H1 (cell line): Measurements from ENCODE around the gene PAX5. TPM values are rescaled to one million over a fixed set of nuclear protein-coding genes. Genes with fewer than 3 reads are reported as not detected.

Source experiments
- CTCF ChIA-PET: fragments of 300-600 bp; sonication (Branson Sonifier 250); formaldehyde crosslinking; loops from one replicate; lab custom pipeline; 2021; ENCODE audit not compliant: partially characterized antibody; lab: Charles Lee
- POLR2A ChIA-PET: fragments of 300-600 bp; sonication (Branson Sonifier 250); formaldehyde crosslinking; loops from one replicate; lab custom pipeline; 2021; ENCODE audit warnings: inconsistent platforms; ENCODE audit not compliant: partially characterized antibody; lab: Charles Lee
- DNase-seq, 2 experiments: peaks; one replicate each; pipeline versions ENCODE4 v3.0.0 to v3.0.0-alpha.2; 2010 to 2022; ENCODE audit warnings: low spot score in 2 of 2, low read depth in 1 of 2, mixed read lengths in 1 of 2
- FAIRE-seq: peaks from 2 replicates; lab custom pipeline; 2011; peaks lifted over from hg19 to GRCh38; lab: Jason Lieb, UNC
- H2AFZ ChIP-seq: 2 replicates; pipeline ENCODE4 v1.8.1; 2012; ENCODE audit warnings: low read length, inconsistent platforms
- H2AK5ac ChIP-seq: 2 replicates; pipeline ENCODE4 v1.6.1; 2013; ENCODE audit warnings: low read depth, low read length
- H2BK120ac ChIP-seq: replicated peaks from 2 replicates; pipeline ENCODE3; 2013; ENCODE audit warnings: low read depth, low read length, inconsistent platforms
- H2BK12ac ChIP-seq: 2 replicates; pipeline ENCODE4 v1.6.1; 2013; ENCODE audit warnings: low read depth, low read length
- H2BK15ac ChIP-seq: 2 replicates; pipeline ENCODE4 v1.6.1; 2013; ENCODE audit warnings: low read length
- H2BK20ac ChIP-seq: 2 replicates; pipeline ENCODE4 v1.6.1; 2013; ENCODE audit warnings: low read length
- H2BK5ac ChIP-seq: 2 replicates; pipeline ENCODE4 v1.6.1; 2013; ENCODE audit warnings: low read depth, low read length
- H3K14ac ChIP-seq: 2 replicates; pipeline ENCODE4 v1.6.1; 2013; ENCODE audit warnings: inconsistent platforms; ENCODE audit not compliant: insufficient read length
- H3K18ac ChIP-seq: 2 replicates; pipeline ENCODE4 v1.6.1; 2013; ENCODE audit warnings: low read length; ENCODE audit errors: extremely low read depth
- H3K23ac ChIP-seq: 2 replicates; pipeline ENCODE4 v1.6.1; 2013; ENCODE audit warnings: inconsistent platforms; ENCODE audit not compliant: insufficient read length
- H3K23me2 ChIP-seq: 2 replicates; pipeline ENCODE4 v1.6.1; 2013; ENCODE audit warnings: low read depth, low read length
- H3K27ac ChIP-seq: 2 replicates; pipeline ENCODE4 v1.6.1; 2011; ENCODE audit warnings: low read depth, low read length, inconsistent platforms
- H3K27me3 ChIP-seq, 4 experiments: replicated peaks in 1 of 4; 1 replicate in 1 of 4; 2 replicates in 3 of 4; pipeline versions ENCODE4 v1.6.1 to v1.8.1; 2011 to 2013; ENCODE audit warnings: low read length in 3 of 4, mild to moderate bottlenecking in 3 of 4, inconsistent platforms in 2 of 4, mixed read lengths in 2 of 4, moderate library complexity in 1 of 4; ENCODE audit not compliant: control insufficient read depth in 3 of 4, insufficient read depth in 3 of 4; ENCODE audit errors: extremely low read depth in 1 of 4
- H3K36me3 ChIP-seq, 4 experiments: 2 replicates each; pipeline versions ENCODE4 v1.6.1 to v1.8.1; 2011 to 2013; ENCODE audit warnings: mild to moderate bottlenecking in 4 of 4, low read length in 3 of 4, moderate library complexity in 2 of 4, control low read depth in 1 of 4, inconsistent platforms in 1 of 4; ENCODE audit not compliant: insufficient read depth in 4 of 4, control insufficient read depth in 2 of 4
- H3K4ac ChIP-seq: replicated peaks from 2 replicates; pipeline ENCODE3; 2013; ENCODE audit warnings: low read length, low read depth, mixed read lengths, inconsistent platforms; ENCODE audit not compliant: insufficient read length
- H3K4me1 ChIP-seq, 4 experiments: replicated peaks in 1 of 4; 1 replicate in 1 of 4; 2 replicates in 3 of 4; pipeline versions ENCODE4 v1.6.1 to v1.8.1; 2011 to 2013; ENCODE audit warnings: low read length in 3 of 4, inconsistent platforms in 2 of 4, mixed read lengths in 1 of 4; ENCODE audit not compliant: insufficient read depth in 4 of 4, control insufficient read depth in 3 of 4
- H3K4me2 ChIP-seq, 2 experiments: 2 replicates each; pipeline versions ENCODE4 v1.6.1 to v1.8.1; 2011 to 2013; ENCODE audit warnings: low read depth in 2 of 2, low read length in 2 of 2, control low read depth in 1 of 2, inconsistent platforms in 1 of 2, mild to moderate bottlenecking in 1 of 2; ENCODE audit not compliant: insufficient read depth in 1 of 2
- H3K4me3 ChIP-seq, 4 experiments: fragments of 200-600, 300-600 bp in 1 of 4; sonication (generic), shearing (Covaris generic), sonication (Bioruptor Twin) in 1 of 4; 2 replicates each; pipeline versions ENCODE4 v1.5.1 to v1.8.1; 2011 to 2016; ENCODE audit warnings: low read length in 4 of 4, low read depth in 3 of 4, control low read depth in 2 of 4, inconsistent platforms in 2 of 4, mild to moderate bottlenecking in 2 of 4, mixed read lengths in 1 of 4, moderate library complexity in 1 of 4; ENCODE audit not compliant: insufficient read depth in 2 of 4; ENCODE audit errors: extremely low read depth in 1 of 4
- H3K56ac ChIP-seq: replicated peaks from 2 replicates; pipeline ENCODE3; 2013; ENCODE audit warnings: low read depth, mild to moderate bottlenecking, mixed read lengths, low read length, inconsistent platforms; ENCODE audit not compliant: insufficient read length
- H3K79me1 ChIP-seq: 2 replicates; pipeline ENCODE4 v1.6.1; 2013; ENCODE audit warnings: low read depth, low read length, control low read depth
- H3K79me2 ChIP-seq, 2 experiments: 2 replicates each; pipeline versions ENCODE4 v1.6.1 to v1.8.1; 2012 to 2013; ENCODE audit warnings: low read length in 2 of 2, mild to moderate bottlenecking in 2 of 2, inconsistent platforms in 1 of 2; ENCODE audit not compliant: insufficient read depth in 2 of 2, control insufficient read depth in 1 of 2
- H3K9ac ChIP-seq, 4 experiments: replicated peaks in 1 of 4; 1 replicate in 1 of 4; 2 replicates in 3 of 4; pipeline versions ENCODE4 v1.6.1 to v1.8.1; 2011 to 2013; ENCODE audit warnings: low read depth in 3 of 4, low read length in 3 of 4, control low read depth in 2 of 4, mild to moderate bottlenecking in 2 of 4, moderate library complexity in 2 of 4, inconsistent platforms in 1 of 4; ENCODE audit errors: extremely low read depth in 1 of 4
- H3K9me3 ChIP-seq, 2 experiments: 2 replicates each; pipeline versions ENCODE4 v1.6.1 to v1.8.1; 2012 to 2013; ENCODE audit warnings: mild to moderate bottlenecking in 2 of 2, moderate library complexity in 2 of 2, control low read depth in 1 of 2, inconsistent platforms in 1 of 2, low read depth in 1 of 2, low read length in 1 of 2, mixed read lengths in 1 of 2; ENCODE audit not compliant: insufficient read depth in 2 of 2
- H4K20me1 ChIP-seq, 2 experiments: replicated peaks in 1 of 2; 2 replicates each; pipeline versions ENCODE3 to v1.8.1; 2011 to 2013; ENCODE audit warnings: inconsistent platforms in 2 of 2, low read length in 2 of 2, mild to moderate bottlenecking in 1 of 2; ENCODE audit not compliant: insufficient read depth in 2 of 2, control insufficient read depth in 1 of 2
- H4K5ac ChIP-seq: 2 replicates; pipeline ENCODE4 v1.6.1; 2013; ENCODE audit warnings: low read length, low read depth, mixed read lengths, inconsistent platforms; ENCODE audit not compliant: insufficient read length
- H4K8ac ChIP-seq: 2 replicates; pipeline ENCODE4 v1.8.0; 2013; ENCODE audit warnings: mild to moderate bottlenecking, moderate library complexity, low read length, inconsistent platforms; ENCODE audit not compliant: insufficient read depth; ENCODE audit errors: extremely low read depth
- H4K91ac ChIP-seq: replicated peaks from 2 replicates; pipeline ENCODE3; 2013; ENCODE audit warnings: low read length, mixed read lengths, inconsistent platforms; ENCODE audit not compliant: insufficient read length
- CHD2 ChIP-seq: IDR thresholded peaks from 2 replicates; pipeline ENCODE4 v1.6.1; 2012; ENCODE audit warnings: low read length, improper control_type of control experiment
- CTBP2 ChIP-seq: IDR thresholded peaks from 2 replicates; pipeline ENCODE4 v1.7.0; 2011; ENCODE audit warnings: borderline replicate concordance, mild to moderate bottlenecking, moderate library complexity, mixed read lengths, low read length; ENCODE audit not compliant: insufficient read depth, insufficient read length
- CTCF ChIP-seq, 3 experiments: IDR thresholded peaks; 1 replicate in 2 of 3; 2 replicates in 1 of 3; pipeline versions ENCODE4 v1.5.1 to v1.6.1; 2011; ENCODE audit warnings: low read length in 3 of 3, mild to moderate bottlenecking in 3 of 3, inconsistent platforms in 2 of 3, low read depth in 1 of 3, moderate library complexity in 1 of 3; ENCODE audit not compliant: insufficient read depth in 1 of 3; ENCODE audit errors: control extremely low read depth in 1 of 3
- EGR1 ChIP-seq: IDR thresholded peaks from 2 replicates; pipeline ENCODE4 v1.6.1; 2011; ENCODE audit warnings: low read depth, low read length, borderline replicate concordance
- MAX ChIP-seq: IDR thresholded peaks from 2 replicates; pipeline ENCODE4 v1.6.1; 2012; ENCODE audit warnings: inconsistent platforms
- POLR2A ChIP-seq, 2 experiments: IDR thresholded peaks; 1 replicate in 1 of 2; 2 replicates in 1 of 2; pipeline ENCODE4 v1.6.1; 2011; ENCODE audit warnings: low read depth in 2 of 2, low read length in 2 of 2, mild to moderate bottlenecking in 2 of 2; ENCODE audit errors: control extremely low read depth in 1 of 2
- POLR2AphosphoS5 ChIP-seq: IDR thresholded peaks from 2 replicates; pipeline ENCODE4 v1.6.1; 2011; ENCODE audit warnings: low read depth, low read length
- RXRA ChIP-seq: IDR thresholded peaks from 2 replicates; pipeline ENCODE4 v1.6.1; 2011; ENCODE audit warnings: low read depth, mild to moderate bottlenecking, low read length, moderate library complexity; ENCODE audit not compliant: insufficient read depth
- SIN3A ChIP-seq, 2 experiments: IDR thresholded peaks in 1 of 2; conservative IDR thresholded peaks in 1 of 2; 2 replicates each; pipeline ENCODE4 v1.6.1; 2011 to 2012; ENCODE audit warnings: low read length in 2 of 2, improper control_type of control experiment in 1 of 2, low read depth in 1 of 2, mild to moderate bottlenecking in 1 of 2
- WGBS, 2 experiments: shearing (Covaris generic) in 1 of 2; methylation state at CpG; one replicate each; pipeline versions ENCODE4 v1.1.6 to v1.1.7; 2013 to 2015; ENCODE audit warnings: low lambda C conversion rate in 2 of 2, mixed read lengths in 2 of 2, inconsistent platforms in 1 of 2, low coverage in 1 of 2, missing lambda C conversion rate in 1 of 2; ENCODE audit not compliant: insufficient replicate concordance in 2 of 2, insufficient coverage in 1 of 2, insufficient read length in 1 of 2; ENCODE audit errors: extremely low coverage in 1 of 2, missing lambda C conversion rate in 1 of 2; 5-methylcytosine and 5-hydroxymethylcytosine counted together
- polyA plus RNA-seq, 7 experiments: library from polyadenylated mRNA; depleted of rRNA in 3 of 7; stranded (reverse) in 5 of 7; unstranded in 2 of 7; fragments of >200 nt in 5 of 7; fragments of 200-250 nt in 2 of 7; gene quantifications; 1 replicate in 5 of 7; 2 replicates in 1 of 7; 4 replicates in 1 of 7; pipeline versions ENCODE4 v1.2.1 to v1.2.3, GENCODE V29; 2011 to 2013; ENCODE audit warnings: missing spikeins in 2 of 7, mixed read lengths in 2 of 7
- total RNA-seq: library from RNA; stranded (reverse); fragmentation: NEBNext Ultra II Directional; extraction: Animal tissue kit (Norgen Biotek cat#: 25700); gene quantifications from 2 replicates; pipeline ENCODE4 v1.2.1, GENCODE V29; 2021

Gene PAX5
- total and polyA plus RNA-seq, 2 of the 8 experiments (the other 6 are each of a cell fraction or from before 2014, with no cell fraction given), result 0.29 to 0.43 TPM

GRCh38 chr9:36963346-36963745 is 70.7 kb downstream of the PAX5 start:
- no peak overlapping the region for H3K27ac ChIP-seq
- no peak overlapping the region for H2BK20ac ChIP-seq
- H2AFZ ChIP-seq, result no peak overlapping the region
- H3K4ac ChIP-seq, result no peak overlapping the region
- 91% methylated on average over 7 of the region's 7 CpGs; no CpG with 5 or more reads in 1 of the 2 experiments for WGBS, 2 experiments
- no peak overlapping the region for H4K91ac ChIP-seq
- H3K56ac ChIP-seq, result no peak overlapping the region
- no peaks in the 10 kb centered on the region for H3K23me2 ChIP-seq
- POLR2A ChIA-PET, result no interaction called here
- H3K79me2 ChIP-seq, result no peaks in the 10 kb centered on the region
- no peaks in the 10 kb centered on the region for H3K79me1 ChIP-seq
- H3K14ac ChIP-seq, result no peak overlapping the region
- H2AK5ac ChIP-seq, result no peak overlapping the region
- H3K4me3 ChIP-seq, result no peak overlapping the region
- no peaks in the 10 kb centered on the region for H3K4me1 ChIP-seq
- H4K5ac ChIP-seq, result no peak overlapping the region
- H3K4me2 ChIP-seq, result no peak overlapping the region
- DNase-seq (peak in 1 of 2 experiments; percentile 41), FAIRE-seq (no peak)
- H3K9me3 ChIP-seq, result no peaks in the 10 kb centered on the region
- no peak overlapping the region for H2BK12ac ChIP-seq
- no peaks in the 10 kb centered on the region; a peak in 1 of 7 replicates for H3K27me3 ChIP-seq
- H3K36me3 ChIP-seq, result no peaks in the 10 kb centered on the region
- no peak overlapping the region for H2BK15ac ChIP-seq
- H3K9ac ChIP-seq, result no peak overlapping the region
- H4K8ac ChIP-seq, result peak overlapping the region; percentile 82
- no peaks in the 10 kb centered on the region for H4K20me1 ChIP-seq
- no peak overlapping the region for H2BK120ac ChIP-seq
- no peak overlapping the region for H3K18ac ChIP-seq
- CTCF ChIA-PET, result interaction anchor here (1.5 to 2.8 kb wide), 2 partner anchors 13 to 17 kb away, joined by 3 to 19 read pairs; no protein-coding TSS in a partner anchor
- H2BK5ac ChIP-seq, result 0 out of 2 replicates have a peak overlapping the region, but pooled peaks have one; percentile 24
- H3K23ac ChIP-seq, result no peak overlapping the region
- TF ChIP-seq CHD2 (no peak), POLR2A (IDR thresholded peaks at IDR 0.05; ENCODE audit: control extremely low read depth in 1 of 2, low read depth in 2 of 2, low read length in 2 of 2) (no peak), CTCF (IDR thresholded peaks at IDR 0.05; ENCODE audit: control extremely low read depth in 1 of 3, insufficient read depth in 1 of 3, low read depth in 1 of 3, low read length in 3 of 3) (no peak), RXRA (no peak), CTBP2 (no peak), POLR2AphosphoS5 (no peak), MAX (no peak), EGR1 (no peak), SIN3A (conservative IDR thresholded peaks at IDR 0.05 in 1 of 2, IDR thresholded peaks at IDR 0.05 in 1 of 2; ENCODE audit: low read depth in 1 of 2, low read length in 2 of 2) (no peak)
